Stimulated activated naive B cell treated with anti-CD40 and anti-IgM and Interleukin-4, amounts not matched to agents 10 μg/mL and 1 μg/mL and 100 μg/mL, for 72 hours (primary cell): ENCODE data around the gene CGB2.

Source experiments
- ATAC-seq, 2 donors: fragments of 150-1000 bp; cut with Tn5 transposase; replicated peaks; 2 replicates each; pipeline ENCODE4 v1.10.0; 2021; ENCODE audit warnings: moderate library complexity in 1 of 2
- DNase-seq: peaks from one replicate; pipeline ENCODE4 v3.0.0; 2021
- H3K27ac Mint-ChIP-seq: one replicate; pipeline ENCODE4 v1.8.0; 2022; ENCODE audit warnings: mild to moderate bottlenecking, mixed read lengths
- H3K27me3 Mint-ChIP-seq, 2 donors: one replicate each; pipeline ENCODE4 v1.8.0; 2022; ENCODE audit warnings: mixed read lengths in 2 of 2
- H3K36me3 Mint-ChIP-seq, 2 donors: one replicate each; pipeline ENCODE4 v1.8.0; 2022; ENCODE audit warnings: mixed read lengths in 2 of 2, mild to moderate bottlenecking in 1 of 2
- H3K4me1 Mint-ChIP-seq, 2 donors: one replicate each; pipeline ENCODE4 v1.8.0; 2022; ENCODE audit warnings: mixed read lengths in 2 of 2, mild to moderate bottlenecking in 1 of 2
- H3K4me3 Mint-ChIP-seq, 2 donors: one replicate each; pipeline ENCODE4 v1.8.0; 2022; ENCODE audit warnings: mild to moderate bottlenecking in 2 of 2, mixed read lengths in 2 of 2, moderate library complexity in 1 of 2
- H3K9me3 Mint-ChIP-seq, 2 donors: one replicate each; pipeline ENCODE4 v1.8.0; 2022; ENCODE audit warnings: mixed read lengths in 2 of 2, mild to moderate bottlenecking in 1 of 2

Gene CGB2

GRCh38 chr19:49081273-49081672 is 49.6 kb downstream of the CGB2 start:
- Mint-ChIP-seq H3K36me3 (peaks cover 9 to 10% of the 10 kb centered on the region in 2 donors), H3K27ac (no peak overlapping the region), H3K9me3 (no peaks in the 10 kb centered on the region), H3K4me1 (peaks cover 8 to 12% of the 10 kb centered on the region in 2 donors), H3K4me3 (no peak overlapping the region), H3K27me3 (peaks cover 2 to 15% of the 10 kb centered on the region in 2 donors)
- DNase-seq: no peak
- no peak for ATAC-seq
